Measurements from ENCODE around the gene PCDHB4. TPM values are rescaled to one million over a fixed set of nuclear protein-coding genes. Genes with fewer than 3 reads are reported as not detected.
A peak's percentile ranks its signal among the peaks of the same experiment; 100 is the strongest.

The PCDHB4 gene
- total and polyA plus RNA-seq, 2 of the 8 experiments (the other 6 are each of a cell fraction or from before 2014, with no cell fraction given), result 1.3 to 1.5 TPM

DNA sequence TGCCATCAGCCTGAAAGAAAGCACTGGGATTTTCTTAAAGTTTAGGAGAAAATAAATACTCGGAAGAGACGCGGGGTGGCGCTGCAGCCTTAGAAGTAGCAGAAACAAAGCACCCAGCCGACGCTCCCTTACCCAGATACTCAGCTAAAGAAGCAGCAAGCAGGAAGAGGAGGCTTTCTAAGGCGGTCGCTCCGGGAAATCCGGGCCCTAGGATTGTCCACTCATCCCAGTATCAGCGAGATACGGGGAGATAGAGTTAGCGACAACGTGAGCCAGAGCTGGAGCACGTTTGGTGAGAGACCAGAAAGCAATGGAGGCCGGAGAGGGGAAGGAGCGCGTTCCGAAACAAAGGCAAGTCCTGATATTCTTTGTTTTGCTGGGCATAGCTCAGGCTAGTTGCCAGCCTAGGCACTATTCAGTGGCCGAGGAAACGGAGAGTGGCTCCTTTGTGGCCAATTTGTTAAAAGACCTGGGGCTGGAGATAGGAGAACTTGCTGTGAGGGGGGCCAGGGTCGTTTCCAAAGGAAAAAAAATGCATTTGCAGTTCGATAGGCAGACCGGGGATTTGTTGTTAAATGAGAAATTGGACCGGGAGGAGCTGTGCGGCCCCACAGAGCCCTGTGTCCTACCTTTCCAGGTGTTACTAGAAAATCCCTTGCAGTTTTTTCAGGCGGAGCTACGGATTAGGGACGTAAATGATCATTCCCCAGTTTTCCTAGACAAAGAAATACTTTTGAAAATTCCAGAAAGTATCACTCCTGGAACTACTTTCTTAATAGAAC lies 26.9 kb upstream of the PCDHB4 start, which contains the start of gene PCDHB2 (continued):
- no peak for TF ChIP-seq CHD7 (IDR thresholded peaks at IDR 0.05; ENCODE audit: insufficient replicate concordance, low read length)
- TF ChIP-seq JUN (IDR thresholded peaks at IDR 0.05; ENCODE audit: low read depth, low read length), result no peak
- peak; percentile 65; the same call in 1 of the 2 replicates for TF ChIP-seq ATF2 (IDR thresholded peaks at IDR 0.05; ENCODE audit: low read length)
- no peak for TF ChIP-seq NRF1 (IDR thresholded peaks at IDR 0.05; ENCODE audit: low read depth, low read length)
- no peak for TF ChIP-seq ATF3 (IDR thresholded peaks at IDR 0.05; ENCODE audit: insufficient read depth, low read depth, low read length)
- no peak for TF ChIP-seq EGR1 (IDR thresholded peaks at IDR 0.05; ENCODE audit: borderline replicate concordance, low read depth, low read length)
- no peak for TF ChIP-seq CBX8 (IDR thresholded peaks at IDR 0.05; ENCODE audit: borderline replicate concordance, low read depth, low read length)

Data from H1 (cell line).